ENCODE measurements around the gene CNTROB. TPM values are rescaled to one million over a fixed set of nuclear protein-coding genes. Genes with fewer than 3 reads are reported as not detected.

Gene CNTROB
- total RNA-seq, 6 experiments from 2014 or later: 7.3 to 12.7 (median 9.4) TPM

GRCh38 chr17:7888184-7888920, 43.7 kb upstream of the CNTROB start, which contains the start of gene CHD3:
CHD3 (plus strand) TSS chr17:7888789; CDS start chr17:7889001, 212 bp downstream.
- H3K4me3 ChIP-seq: peak within 1 kb of the TSS; percentile 28 to 63 (median 51)
- H3K9me3 ChIP-seq: no peaks in the 10 kb centered on the region
- 51% methylated on average over 15 of the region's 18 CpGs for WGBS (ENCODE audit: insufficient coverage, low coverage, low lambda C conversion rate, missing lambda C conversion rate)
- no peak for DNase-seq
- intact Hi-C loops (cut with DNase I): no loop called here
- no peaks in the 10 kb centered on the region for H3K27me3 ChIP-seq
- H3K27ac ChIP-seq: peak within 1 kb of the TSS; percentile 82
- H3K4me1 ChIP-seq: peaks cover 3 to 43% (median 22%) of the 10 kb centered on the region in 4 donors
- H3K36me3 ChIP-seq: no peaks in the 10 kb centered on the region
- TF ChIP-seq CTCF (IDR thresholded peaks at IDR 0.05) (no peak), POLR2A (IDR thresholded peaks at IDR 0.05) (no peak)
- ATAC-seq: no peak

- ATAC-seq: peak; percentile 81 to 88 (median 84)
- Histone ChIP-seq H3K27me3 (no peaks in the 10 kb centered on the region), H3K4me1 (peaks cover 3 to 43% (median 22%) of the 10 kb centered on the region in 4 donors), H3K27ac (peak overlapping the region; percentile 82), H3K9me3 (no peaks in the 10 kb centered on the region), H3K4me3 (no peak overlapping the region), H3K36me3 (peaks cover 0 to 9% (median 0%) of the 10 kb centered on the region in 4 donors)
- TF ChIP-seq POLR2A (IDR thresholded peaks at IDR 0.05): no peak
- peak; percentile 33 to 60 (median 45) for TF ChIP-seq CTCF (IDR thresholded peaks at IDR 0.05)
- intact Hi-C loops (cut with DNase I): no loop called here
- 33% methylated on average over 7 of the region's 11 CpGs for WGBS (ENCODE audit: insufficient coverage, low coverage, low lambda C conversion rate, missing lambda C conversion rate)
- DNase-seq: peak; percentile 99
Observed at GRCh38 chr17:7889166-7889955, 42.6 kb upstream of the CNTROB start.

DNA sequence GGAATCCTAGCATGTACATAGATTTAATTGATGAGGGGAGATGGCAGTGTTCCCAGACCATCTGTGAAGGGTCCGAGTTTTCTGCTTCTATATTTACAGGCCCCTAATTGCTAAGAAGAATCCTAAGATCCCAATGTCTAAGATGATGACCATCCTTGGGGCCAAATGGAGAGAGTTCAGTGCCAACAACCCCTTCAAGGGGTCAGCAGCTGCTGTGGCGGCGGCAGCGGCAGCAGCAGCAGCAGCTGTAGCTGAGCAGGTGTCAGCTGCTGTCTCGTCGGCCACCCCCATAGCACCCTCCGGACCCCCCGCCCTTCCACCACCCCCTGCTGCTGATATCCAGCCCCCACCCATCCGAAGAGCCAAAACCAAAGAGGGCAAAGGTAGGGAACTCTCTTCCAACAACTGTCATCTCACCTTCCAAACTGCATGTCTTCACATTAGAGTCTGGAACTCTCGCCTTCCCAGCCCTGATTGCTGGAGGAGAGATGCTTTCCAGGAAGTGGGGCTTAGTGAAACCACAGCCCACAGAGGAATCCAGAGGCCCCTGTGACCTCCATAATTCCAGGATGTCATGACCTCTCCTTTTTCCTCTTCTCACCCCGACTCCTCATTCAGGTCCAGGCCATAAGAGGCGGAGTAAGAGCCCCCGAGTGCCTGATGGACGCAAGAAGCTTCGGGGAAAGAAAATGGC, 38.7 kb upstream of the CNTROB start:
- TF ChIP-seq CTCF (IDR thresholded peaks at IDR 0.05): no peak
- no peak for TF ChIP-seq POLR2A (IDR thresholded peaks at IDR 0.05)
- H3K4me3 ChIP-seq: no peak overlapping the region
- no peak overlapping the region for H3K27ac ChIP-seq
- no peak for DNase-seq
- intact Hi-C loops (cut with DNase I): no loop called here
- 77% methylated on average over 14 of the region's 15 CpGs for WGBS (ENCODE audit: insufficient coverage, low coverage, low lambda C conversion rate, missing lambda C conversion rate)
- no peaks in the 10 kb centered on the region for H3K9me3 ChIP-seq
- H3K4me1 ChIP-seq: peaks cover 0 to 21% (median 10%) of the 10 kb centered on the region in 4 donors
- H3K27me3 ChIP-seq: no peaks in the 10 kb centered on the region
- H3K36me3 ChIP-seq: peaks cover 0 to 12% (median 2%) of the 10 kb centered on the region in 4 donors
- no peak for ATAC-seq

GRCh38 chr17:7894226-7894625, 37.8 kb upstream of the CNTROB start:
- peaks cover 0 to 17% (median 2%) of the 10 kb centered on the region in 4 donors for H3K36me3 ChIP-seq
- WGBS (ENCODE audit: insufficient coverage, low coverage, low lambda C conversion rate, missing lambda C conversion rate): 79% methylated on average over 5 of the region's 9 CpGs
- H3K27ac ChIP-seq: no peak overlapping the region
- no peak overlapping the region for H3K4me3 ChIP-seq
- no peaks in the 10 kb centered on the region for H3K27me3 ChIP-seq
- peaks cover 0 to 12% (median 4%) of the 10 kb centered on the region in 4 donors for H3K4me1 ChIP-seq
- ATAC-seq (no peak), DNase-seq (no peak)
- no peaks in the 10 kb centered on the region for H3K9me3 ChIP-seq
- TF ChIP-seq POLR2A (IDR thresholded peaks at IDR 0.05) (no peak), CTCF (IDR thresholded peaks at IDR 0.05) (no peak)
- intact Hi-C loops (cut with DNase I): no loop called here
